Lung microvascular endothelial cell (primary cell): ENCODE measurements around the gene KATNB1. TPM values are rescaled to one million over a fixed set of nuclear protein-coding genes. Genes with fewer than 3 reads are reported as not detected.

Source experiments
- total RNA-seq: library from RNA; depleted of rRNA; stranded (reverse); fragments of >200 nt; gene quantifications from 2 replicates; pipeline ENCODE4 v1.2.1, GENCODE V29; 2014

Gene KATNB1
- total RNA-seq, 1 donor from 2014 or later: 23.2 TPM

Other genes starting within 250 kb of the KATNB1 start
- 13.9 and 15.0 TPM in 2 replicates for gene DOK4, start 249.3 kb upstream of the KATNB1 start, total RNA-seq
- 7.4 and 10.7 TPM in 2 replicates for gene CCDC102A, start 199.2 kb upstream of the KATNB1 start, total RNA-seq
- not detected in 2 replicates for gene ADGRG5, start 193.1 kb upstream of the KATNB1 start, total RNA-seq
- 1.4 and 17.4 TPM in 2 replicates for gene ADGRG1, start 107.1 kb upstream of the KATNB1 start, total RNA-seq
- 0.65 and 8.3 TPM in 2 replicates for gene ADGRG3, start 67.5 kb upstream of the KATNB1 start, total RNA-seq
- gene DRC7, start 41.0 kb upstream of the KATNB1 start, total RNA-seq: 0.20 and 0.22 TPM in 2 replicates
- 25.7 and 46.4 TPM in 2 replicates for gene KIFC3, start 66.7 kb downstream of the KATNB1 start, total RNA-seq
- not detected in 2 replicates for gene CNGB1, start 235.4 kb downstream of the KATNB1 start, total RNA-seq